GM21737 (cell line): ENCODE data around the gene KLHL12.
"Not testable (repeated sequence)": the region's sequence is repeated elsewhere in the genome, so short reads cannot be mapped to it uniquely, and the experiment has no call there.

Experiments used
- ATAC-seq: cut with Tn5 transposase; IDR thresholded peaks from one replicate; pipeline ENCODE4 v1.9.1; 2021; ENCODE audit warnings: mild to moderate bottlenecking, moderate library complexity; ENCODE audit not compliant: unreplicated experiment

The KLHL12 gene

DNA sequence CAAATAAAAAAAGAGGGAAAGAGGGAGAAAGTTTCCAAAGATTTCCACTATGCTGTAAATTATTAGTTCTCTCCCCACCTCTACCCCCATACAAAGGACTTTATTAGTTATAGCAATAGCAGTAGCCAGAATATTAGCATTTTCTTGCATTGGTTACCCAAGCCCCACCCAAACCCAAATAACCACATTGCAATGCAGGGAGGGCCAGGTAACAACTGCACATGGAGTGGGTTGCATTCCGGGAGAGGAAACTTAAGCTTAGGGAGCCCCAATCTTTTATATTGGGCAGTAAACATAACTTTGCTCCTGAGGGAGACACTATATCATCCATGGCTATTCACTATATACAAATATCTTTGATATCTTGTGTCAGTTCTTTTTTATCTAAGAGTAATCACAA, 25.1 kb upstream of the KLHL12 start:
- ATAC-seq: no peak

DNA sequence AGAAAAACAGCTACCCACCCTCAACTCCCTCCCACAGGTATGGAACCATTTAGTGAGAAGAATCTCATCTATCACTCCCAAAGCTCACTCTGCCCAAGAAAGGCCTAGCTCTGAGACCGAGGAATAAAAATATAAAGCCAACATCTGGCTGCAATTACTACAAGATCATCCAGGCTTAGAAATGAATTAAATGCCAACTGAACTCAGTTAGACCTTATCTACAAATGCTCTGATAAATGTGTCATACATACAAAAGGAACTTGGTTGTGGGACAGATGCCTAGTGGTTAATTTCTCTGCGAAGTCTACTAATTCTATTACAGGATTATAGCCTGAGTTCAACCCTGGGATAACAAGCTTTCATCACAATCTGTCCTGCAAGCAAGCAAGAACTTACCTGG, 24.4 kb upstream of the KLHL12 start:
- ATAC-seq: no peak

DNA sequence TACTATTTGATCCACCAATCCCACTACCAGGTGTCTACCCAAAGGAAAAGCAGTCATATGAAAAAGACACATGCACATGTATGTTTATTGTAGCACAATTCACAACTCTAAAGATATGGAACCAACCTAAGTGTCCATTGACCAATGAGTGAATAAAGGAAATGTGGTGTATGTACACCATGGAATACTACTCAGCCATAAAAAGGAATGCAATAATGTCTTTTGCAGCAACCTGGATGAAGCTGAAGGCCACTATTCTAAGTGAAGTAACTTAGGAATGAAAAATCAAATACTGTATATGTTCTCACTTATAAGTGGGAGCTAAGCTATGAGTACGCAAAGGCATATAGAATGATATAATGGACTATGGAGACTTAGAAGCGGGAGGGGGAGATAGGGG, 18.4 kb upstream of the KLHL12 start:
- no peak for ATAC-seq

DNA sequence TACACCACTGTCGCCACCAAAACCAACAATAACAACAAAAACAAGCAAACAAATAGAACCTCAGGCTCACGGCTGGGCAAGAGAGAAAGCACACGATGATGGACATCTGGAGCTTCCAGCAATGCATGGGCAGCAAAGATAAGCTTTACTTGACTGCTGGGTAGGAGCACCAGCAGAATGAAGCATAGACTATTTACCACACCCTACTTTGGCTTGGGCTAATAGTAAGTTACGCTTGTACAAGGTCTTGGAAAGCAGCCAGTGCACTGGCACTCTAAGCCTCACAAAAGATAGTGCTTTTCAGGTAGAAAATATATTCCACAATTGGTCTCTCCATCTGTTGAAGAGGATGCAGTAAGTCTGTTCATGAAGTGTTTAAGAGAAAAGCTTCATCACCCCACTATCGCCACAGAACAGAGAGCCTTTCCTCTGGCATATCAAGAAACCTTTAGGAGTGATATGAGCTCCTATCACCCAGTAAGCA, 17.4 kb upstream of the KLHL12 start:
- no peak for ATAC-seq

DNA sequence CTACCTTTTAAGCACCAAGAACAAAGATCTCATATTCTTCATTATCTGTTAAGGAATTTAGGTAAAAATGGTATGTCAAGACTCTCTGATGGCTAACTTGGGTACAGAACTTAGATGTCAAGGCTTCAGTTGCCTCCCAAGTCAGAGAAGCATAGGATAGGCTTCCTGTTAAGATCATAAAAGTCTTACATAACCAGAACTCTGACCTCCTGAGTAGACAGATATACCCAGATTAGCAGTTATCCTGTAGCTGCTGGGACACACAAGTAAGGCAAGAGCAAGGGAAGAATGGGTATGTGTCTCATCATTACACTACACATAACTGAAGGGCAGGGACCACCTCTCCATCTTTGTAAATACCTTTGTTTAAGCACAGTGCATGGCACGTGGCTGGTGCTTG, 15.4 kb upstream of the KLHL12 start:
- ATAC-seq: no peak

DNA sequence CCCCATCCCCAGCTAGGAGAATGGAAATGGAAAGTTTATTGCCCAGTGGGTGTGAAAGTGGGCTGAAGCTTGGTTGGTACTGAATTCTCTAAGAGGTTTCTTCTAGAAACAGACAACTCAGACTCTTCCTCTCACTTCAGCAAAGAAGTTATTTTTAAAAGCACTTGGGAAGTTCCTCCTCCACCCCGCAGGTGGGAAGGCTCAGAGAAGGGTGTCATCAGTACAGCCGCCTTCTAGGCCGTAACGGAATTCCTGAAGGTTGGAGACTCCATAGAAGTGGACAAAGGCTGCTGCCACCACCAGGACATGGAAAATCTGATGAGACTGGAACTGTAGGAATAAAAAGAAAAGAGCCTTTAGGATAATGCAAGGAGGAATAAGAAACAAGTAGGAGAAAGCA, 14.3 kb upstream of the KLHL12 start:
- ATAC-seq: no peak

DNA sequence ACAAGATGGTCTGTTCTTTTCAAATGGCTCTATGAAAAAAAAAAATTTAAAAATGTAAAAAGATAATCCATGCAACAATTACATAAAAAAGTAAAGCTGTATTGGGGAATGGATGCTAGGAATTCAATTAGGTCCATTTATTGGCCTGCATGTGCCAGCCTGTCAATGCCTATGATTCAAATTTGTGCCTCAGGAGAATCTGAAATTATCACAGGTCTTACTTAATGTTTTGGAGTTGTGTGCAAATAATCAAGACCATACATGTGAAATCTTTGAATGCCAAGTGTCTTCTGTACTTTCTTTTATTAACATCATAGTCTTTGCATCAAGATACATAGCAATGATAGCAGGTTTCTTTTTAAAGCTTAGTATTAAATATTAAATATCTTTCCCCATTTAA, 13.5 kb upstream of the KLHL12 start:
- no peak for ATAC-seq

DNA sequence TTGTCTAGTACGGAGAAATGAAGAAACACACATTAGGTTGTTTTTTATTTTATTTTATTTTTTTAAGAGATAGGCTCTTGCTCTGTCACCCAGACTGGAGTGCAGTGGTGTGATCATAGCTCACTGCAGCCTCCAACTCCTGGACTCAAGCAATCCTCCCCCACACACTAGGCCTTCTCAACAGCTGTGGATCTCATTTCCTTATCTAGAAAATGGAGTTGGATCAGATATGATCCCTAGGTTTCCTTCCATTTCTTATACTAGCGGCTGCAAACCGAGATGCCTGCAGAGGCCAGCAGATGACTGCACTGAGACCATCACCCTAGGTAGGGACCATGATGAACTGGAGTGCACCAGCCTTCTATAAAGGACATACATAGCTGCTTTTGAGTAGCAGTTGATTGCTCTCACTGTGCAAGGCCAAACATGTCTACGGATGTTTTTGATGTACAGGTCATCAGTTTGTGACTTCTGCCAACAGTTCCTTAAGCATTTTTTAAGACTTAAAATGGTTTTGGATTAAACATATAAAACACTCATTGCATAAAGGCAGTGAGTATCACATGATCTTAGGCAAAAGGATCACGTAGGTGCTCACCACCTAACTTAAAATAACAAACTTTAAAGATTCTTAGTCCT, 11.4 kb upstream of the KLHL12 start:
- no peak for ATAC-seq

DNA sequence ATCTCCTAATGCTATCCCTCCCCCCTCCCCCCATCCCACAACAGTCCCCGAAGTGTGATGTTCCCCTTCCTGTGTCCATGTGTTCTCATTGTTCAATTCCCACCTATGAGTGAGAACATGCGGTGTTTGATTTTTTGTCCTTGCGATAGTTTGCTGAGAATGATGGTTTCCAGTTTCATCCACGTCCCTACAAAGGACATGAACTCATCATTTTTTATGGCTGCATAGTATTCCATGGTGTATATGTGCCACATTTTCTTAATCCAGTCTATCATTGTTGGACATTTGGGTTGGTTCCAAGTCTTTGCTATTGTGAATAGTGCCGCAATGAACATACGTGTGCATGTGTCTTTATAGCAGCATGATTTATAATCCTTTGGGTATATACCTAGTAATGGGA, 9.4 kb upstream of the KLHL12 start:
- ATAC-seq: not testable (repeated sequence)

DNA sequence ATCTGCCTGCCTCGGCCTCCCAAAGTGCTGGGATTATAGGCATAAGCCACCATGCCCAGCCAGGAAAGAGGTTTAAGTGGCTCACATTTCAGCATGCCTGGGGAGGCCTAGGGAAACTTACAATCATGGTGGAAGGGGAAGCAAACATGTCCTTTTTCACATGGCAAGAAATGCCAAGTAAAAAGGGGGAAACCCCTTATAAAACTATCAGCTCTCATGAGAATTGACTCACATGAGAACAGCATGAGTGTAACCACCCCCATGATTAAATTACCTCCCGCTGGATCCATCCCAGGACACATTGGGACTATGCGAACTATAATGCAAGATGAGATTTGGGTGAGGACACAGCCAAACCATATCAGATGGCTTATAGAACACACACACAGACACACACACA, 8.8 kb upstream of the KLHL12 start:
- ATAC-seq: no peak

DNA sequence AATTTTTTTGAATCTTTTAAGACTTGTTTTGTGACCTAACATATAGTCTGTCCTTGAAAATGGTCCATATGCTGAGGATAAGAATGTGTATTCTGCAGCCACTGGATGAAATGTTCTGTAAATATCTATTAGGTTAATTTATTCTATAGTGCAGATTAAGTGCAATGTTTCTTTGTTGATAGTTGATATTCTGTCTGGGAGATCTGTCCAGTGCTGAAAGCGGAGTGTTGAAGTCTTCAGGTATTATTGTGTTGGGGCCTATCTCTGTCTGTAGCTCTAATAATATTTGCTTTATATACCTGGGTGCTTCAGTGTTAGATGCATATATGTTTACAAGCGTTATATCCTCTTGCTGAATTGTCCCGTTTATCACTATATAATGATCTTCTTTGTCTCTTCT, 7.7 kb upstream of the KLHL12 start:
- ATAC-seq: no peak

DNA sequence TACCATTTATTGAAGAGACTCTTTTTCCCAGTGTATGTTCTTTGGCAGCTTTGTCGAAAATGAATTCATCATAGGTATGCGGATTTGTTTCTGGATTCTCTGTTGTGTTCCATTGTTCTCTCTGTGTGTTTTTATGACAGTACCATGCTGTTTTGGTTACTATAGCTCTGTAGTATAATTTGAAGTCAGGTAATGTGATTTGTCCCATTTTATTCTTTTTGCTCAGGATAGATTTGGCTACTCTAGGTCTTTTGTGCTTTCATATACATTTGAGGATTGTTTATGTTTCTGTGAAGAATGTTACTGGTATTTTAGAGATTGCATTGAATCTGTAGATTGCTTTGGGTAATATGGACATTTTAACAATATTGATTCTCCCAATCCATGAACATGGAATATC, 5.4 kb upstream of the KLHL12 start:
- no peak for ATAC-seq

DNA sequence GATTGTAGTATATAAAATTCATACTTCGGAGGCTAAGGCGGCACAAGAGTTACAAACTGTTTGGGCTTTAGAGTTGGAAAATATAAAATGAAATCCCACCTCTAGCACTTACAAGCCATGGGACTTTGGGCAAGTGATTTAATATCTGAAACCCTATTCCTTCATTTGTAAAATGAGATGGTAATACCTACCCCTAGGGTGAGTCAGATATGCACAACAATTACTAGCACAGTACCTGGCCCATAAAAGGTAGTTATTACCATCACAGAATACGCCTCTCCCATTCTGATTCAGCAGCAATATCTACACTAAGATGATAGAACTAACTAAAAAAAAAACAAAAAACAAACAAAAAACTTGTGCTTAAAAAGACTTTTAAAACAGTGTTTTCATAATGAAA, 3.5 kb downstream of the KLHL12 start:
- no peak for ATAC-seq

DNA sequence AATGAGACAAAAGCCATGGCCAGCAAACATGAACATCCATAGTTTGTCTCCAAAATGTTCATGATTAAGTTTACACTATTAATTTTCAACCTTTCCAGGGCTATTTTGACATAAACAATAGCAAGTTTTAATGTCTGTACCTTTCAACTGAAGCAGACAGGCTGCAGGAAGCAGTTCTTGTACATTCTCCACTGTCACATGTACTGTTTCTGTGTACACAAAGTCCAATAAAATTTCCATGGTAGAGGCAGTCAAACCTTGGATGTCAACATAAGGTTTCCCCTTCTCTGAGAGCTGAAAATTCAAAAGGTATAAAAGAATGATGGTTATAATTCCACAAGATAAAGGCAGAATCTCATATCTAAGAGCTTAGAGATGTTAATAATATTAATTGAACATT, 7.4 kb downstream of the KLHL12 start:
- ATAC-seq: no peak

DNA sequence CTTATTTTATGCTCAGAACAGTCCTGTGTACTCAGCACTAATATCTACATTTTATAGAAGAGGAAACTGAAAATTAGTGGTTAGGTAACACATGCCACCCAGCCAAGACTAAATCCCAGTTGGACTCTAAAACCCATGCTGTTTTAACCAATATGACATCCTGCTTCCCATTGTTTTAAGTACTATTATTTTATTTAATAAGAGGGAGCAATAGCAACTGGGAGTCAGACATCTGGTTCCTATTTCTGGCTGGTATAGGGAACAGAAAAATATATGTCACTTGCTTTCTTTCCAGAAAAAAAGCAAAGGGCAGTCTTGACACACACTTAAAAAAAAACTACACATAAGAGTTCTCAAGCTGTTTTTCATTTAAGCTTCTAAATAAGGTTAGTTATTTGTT, 11.9 kb downstream of the KLHL12 start:
- no peak for ATAC-seq

DNA sequence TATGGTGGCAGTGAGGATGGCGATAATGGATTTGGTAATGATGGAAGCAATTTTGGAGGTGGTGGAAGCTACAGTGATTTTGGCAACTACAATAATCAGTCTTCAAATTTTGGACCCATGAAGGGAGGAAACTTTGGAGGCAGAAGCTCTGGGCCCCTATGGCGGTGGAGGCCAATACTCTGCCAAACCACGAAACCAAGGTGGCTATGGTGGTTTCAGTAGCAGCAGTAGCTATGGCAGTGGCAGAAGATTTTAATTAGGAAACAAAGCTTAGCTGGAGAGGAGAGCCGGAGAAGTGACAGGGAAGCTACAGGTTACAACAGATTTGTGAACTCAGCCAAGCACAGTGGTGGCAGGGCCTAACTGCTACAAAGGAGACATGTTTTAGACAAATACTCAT, 14.6 kb downstream of the KLHL12 start:
- not testable (repeated sequence) for ATAC-seq

DNA sequence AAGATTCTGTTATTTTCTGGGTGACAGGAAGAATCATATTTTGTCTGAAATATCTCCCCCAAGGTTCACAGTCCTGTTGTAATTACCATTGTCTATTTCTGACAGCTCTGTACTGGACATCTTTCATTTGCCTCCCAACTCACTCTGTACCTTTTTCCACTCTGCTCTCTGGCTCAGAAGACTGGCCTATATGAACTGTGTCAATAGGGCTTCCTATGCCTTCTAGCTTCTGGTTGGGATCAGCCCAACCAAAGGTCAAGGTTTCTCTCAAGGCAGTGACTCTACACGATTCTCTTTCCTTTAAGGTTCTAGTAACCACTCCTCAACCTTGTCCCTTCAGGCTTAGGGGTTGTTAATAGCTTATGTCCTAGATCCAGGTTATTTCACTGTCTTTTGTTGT, 17.5 kb downstream of the KLHL12 start:
- ATAC-seq: no peak

DNA sequence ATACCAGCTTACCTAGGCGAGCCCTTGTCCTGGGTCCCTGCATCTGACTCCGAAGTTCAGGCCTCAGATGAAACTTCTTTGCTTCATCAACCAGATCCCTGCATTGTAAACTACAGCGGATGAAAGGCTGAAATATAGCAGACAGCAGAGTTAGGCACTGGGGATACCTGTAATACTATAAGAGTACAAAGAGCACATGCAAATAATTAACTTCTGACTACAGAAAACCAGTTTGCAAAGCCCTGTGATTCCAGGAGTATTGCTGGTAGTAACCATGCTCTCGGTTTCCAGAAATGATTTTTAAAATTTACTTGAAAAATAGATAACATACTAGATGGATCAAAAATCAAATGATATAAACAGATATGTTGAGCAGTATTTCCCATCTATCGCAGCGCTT, 18.0 kb downstream of the KLHL12 start:
- ATAC-seq: no peak

DNA sequence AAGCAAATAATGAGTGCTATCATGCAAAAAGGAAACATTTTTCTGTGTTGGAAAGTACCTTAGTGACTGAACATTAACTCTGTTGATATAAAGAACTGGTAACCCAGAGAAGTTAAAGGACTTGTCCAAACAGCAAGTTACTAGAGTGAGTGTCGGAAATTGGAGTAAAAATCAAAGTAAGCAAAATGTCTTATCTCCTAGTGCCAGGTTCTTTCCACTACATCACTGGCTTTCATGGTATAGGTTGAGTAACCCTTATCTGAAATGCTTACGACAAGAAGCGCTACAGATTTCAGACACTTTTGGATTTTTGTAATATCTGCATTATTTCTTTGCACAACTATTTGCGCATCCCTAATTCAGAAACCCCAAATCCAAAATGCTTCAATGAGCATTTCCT, 21.7 kb downstream of the KLHL12 start:
- ATAC-seq: no peak

DNA sequence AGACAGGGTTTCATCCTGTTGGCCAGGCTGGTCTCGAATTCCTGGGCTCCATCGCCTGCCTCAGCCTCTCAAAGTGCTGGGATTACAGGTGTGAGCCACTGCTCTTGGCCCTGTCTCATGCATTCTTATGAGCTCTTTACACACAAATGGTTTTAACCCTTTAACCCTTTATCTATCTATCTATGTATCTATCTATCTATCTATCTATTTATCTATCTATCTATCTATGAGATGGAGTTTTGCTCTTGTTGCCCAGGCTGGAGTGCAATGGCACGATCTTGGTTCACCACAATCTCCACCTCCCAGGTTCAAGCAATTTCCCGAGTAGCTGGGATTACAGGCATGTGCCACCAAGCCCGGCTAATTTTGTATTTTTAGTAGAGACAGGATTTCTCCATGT, 23.2 kb downstream of the KLHL12 start:
- ATAC-seq: not testable (repeated sequence)

DNA sequence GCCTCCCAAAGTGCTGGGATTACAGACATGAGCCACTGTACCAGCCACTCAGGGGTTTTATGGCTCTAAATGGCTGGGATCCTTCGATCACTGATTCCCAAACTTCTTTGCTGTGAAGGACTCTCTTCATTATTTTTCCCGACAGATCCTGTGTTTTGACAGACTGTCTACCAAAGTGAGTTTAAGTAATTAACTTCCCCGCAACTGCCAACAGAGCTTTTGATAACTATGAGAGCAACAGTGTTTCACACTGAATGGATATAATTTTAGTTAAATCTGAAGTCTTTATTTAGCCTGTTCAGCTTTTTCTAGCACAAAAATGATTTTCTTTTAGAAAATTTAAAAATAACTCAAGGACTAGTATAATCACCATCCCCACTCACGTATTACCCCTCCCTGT, 25.5 kb downstream of the KLHL12 start:
- no peak for ATAC-seq

DNA sequence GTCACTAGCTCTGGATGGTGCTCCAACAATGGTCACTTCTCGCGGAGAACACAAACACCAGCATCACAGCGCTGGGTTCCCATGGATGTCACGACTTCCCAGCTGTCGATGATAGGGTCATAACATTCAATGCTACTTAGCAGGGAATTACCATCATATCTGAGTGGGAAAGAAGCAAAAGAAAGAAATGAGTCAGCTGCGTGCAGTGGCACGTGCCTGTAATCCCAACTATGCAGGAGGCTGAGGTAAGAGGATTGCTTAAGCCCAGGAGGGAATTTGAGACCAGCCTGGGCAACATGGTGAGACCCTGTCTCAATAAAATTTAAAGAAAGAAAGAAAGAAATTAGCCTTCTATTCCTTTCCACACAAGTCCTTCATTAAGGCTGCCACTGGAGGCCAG, 34.5 kb downstream of the KLHL12 start:
- ATAC-seq: no peak

DNA sequence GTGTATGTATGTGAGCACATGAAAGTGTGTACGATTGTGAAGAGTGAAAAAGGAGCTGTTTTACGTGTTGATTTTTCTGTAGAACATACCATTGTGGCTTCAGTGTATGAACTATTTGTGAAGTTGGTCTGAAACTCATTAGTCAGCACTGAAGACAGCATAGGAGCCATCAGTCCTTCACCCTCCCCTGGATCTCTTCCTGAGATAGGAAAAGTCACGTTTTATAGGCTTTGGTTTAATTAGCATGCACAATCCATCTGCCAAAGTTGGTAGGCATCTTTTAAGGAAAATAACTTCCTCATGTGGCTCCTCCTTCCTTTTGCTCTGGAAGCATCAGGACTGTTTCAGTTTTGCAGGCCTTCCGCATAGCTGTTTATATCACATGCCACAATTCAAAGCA, 36.6 kb downstream of the KLHL12 start:
- ATAC-seq: no peak
